WTC11 (cell line): ENCODE data around the gene LENG1. TPM values are rescaled to one million over a fixed set of nuclear protein-coding genes. Genes with fewer than 3 reads are reported as not detected.
A peak's percentile ranks its signal among the peaks of the same experiment; 100 is the strongest.

Source experiments
- ATAC-seq: fragments of 200-7000 bp; cut with Tn5 transposase; 2 replicates; pipeline ENCODE4 v1.10.0; 2021; ENCODE audit warnings: mild to moderate bottlenecking, moderate library complexity
- CTCF ChIA-PET: fragments of 300-600 bp; sonication (Branson Sonifier 250); formaldehyde crosslinking; loops from one replicate; lab custom pipeline; 2021; ENCODE audit warnings: antibody characterized with exemption; lab: Charles Lee
- POLR2A ChIA-PET: fragments of 350-600 bp; sonication (Branson Sonifier 250); formaldehyde crosslinking; loops from one replicate; lab custom pipeline; 2021; ENCODE audit warnings: antibody characterized with exemption; lab: Charles Lee
- DNase-seq: peaks from one replicate; pipeline ENCODE4 v3.0.0; 2021; ENCODE audit warnings: low spot score
- H3K27ac Mint-ChIP-seq: 2 replicates; pipeline ENCODE4 v1.8.0; 2021; ENCODE audit warnings: mixed read lengths
- H3K27me3 Mint-ChIP-seq: 2 replicates; pipeline ENCODE4 v1.8.0; 2021; ENCODE audit warnings: low read depth, mild to moderate bottlenecking, moderate library complexity, mixed read lengths
- H3K36me3 Mint-ChIP-seq: 2 replicates; pipeline ENCODE4 v1.8.0; 2021; ENCODE audit warnings: mixed read lengths
- H3K4me1 Mint-ChIP-seq: 2 replicates; pipeline ENCODE4 v1.8.0; 2022; ENCODE audit warnings: mixed read lengths
- H3K4me3 Mint-ChIP-seq: 2 replicates; pipeline ENCODE4 v1.8.0; 2021; ENCODE audit warnings: mild to moderate bottlenecking, moderate library complexity, mixed read lengths
- H3K9me3 Mint-ChIP-seq: 2 replicates; pipeline ENCODE4 v1.8.0; 2021; ENCODE audit warnings: mixed read lengths
- AFF4 ChIP-seq: sonication (generic); formaldehyde crosslinking; IDR thresholded peaks from 2 replicates; pipeline ENCODE4 v1.8.1; 2023; ENCODE audit warnings: mild to moderate bottlenecking, missing genetic modification reagents, borderline replicate concordance
- ATF2 ChIP-seq: sonication (generic); formaldehyde crosslinking; IDR thresholded peaks from 2 replicates; pipeline ENCODE4 v1.8.1; 2022; ENCODE audit warnings: low read depth, missing genetic modification reagents, borderline replicate concordance
- CTCF ChIP-seq: fragments of 200-600 bp; IDR thresholded peaks from 2 replicates; pipeline ENCODE4 v1.8.0; 2022; ENCODE audit warnings: antibody characterized with exemption
- E2F5 ChIP-seq: sonication (generic); formaldehyde crosslinking; IDR thresholded peaks from 2 replicates; pipeline ENCODE4 v1.8.1; 2022; ENCODE audit warnings: mild to moderate bottlenecking, moderate library complexity, missing genetic modification reagents
- EMX1 ChIP-seq: fragments of 250-450 bp; sonication (Bioruptor Pico); IDR thresholded peaks from 2 replicates; pipeline ENCODE4 v1.8.0; 2021; ENCODE audit warnings: mild to moderate bottlenecking
- GRHL2 ChIP-seq: fragments of 250-450 bp; sonication (Bioruptor Pico); IDR thresholded peaks from 2 replicates; pipeline ENCODE4 v1.8.0; 2022; ENCODE audit warnings: mild to moderate bottlenecking, moderate library complexity; ENCODE audit not compliant: insufficient replicate concordance, severe bottlenecking
- GTF2I ChIP-seq: fragments of 250-450 bp; sonication (Bioruptor Pico); conservative IDR thresholded peaks from 2 replicates; pipeline ENCODE4 v1.4.0; 2021; ENCODE audit warnings: mild to moderate bottlenecking
- MAX ChIP-seq: sonication (generic); formaldehyde crosslinking; IDR thresholded peaks from 2 replicates; pipeline ENCODE4 v1.8.0; 2022; ENCODE audit warnings: mild to moderate bottlenecking, missing genetic modification reagents
- PRRX2 ChIP-seq: fragments of 250-450 bp; sonication (Bioruptor Pico); IDR thresholded peaks from 2 replicates; pipeline ENCODE4 v1.8.0; 2021; ENCODE audit warnings: mild to moderate bottlenecking
- SMAD4 ChIP-seq: sonication (generic); formaldehyde crosslinking; IDR thresholded peaks from 2 replicates; pipeline ENCODE4 v1.8.0; 2022; ENCODE audit warnings: mild to moderate bottlenecking, missing genetic modification reagents
- SOX15 ChIP-seq: fragments of 250-450 bp; sonication (Bioruptor Pico); IDR thresholded peaks from 2 replicates; pipeline ENCODE4 v1.9.0; 2021; ENCODE audit warnings: mild to moderate bottlenecking
- TEAD4 ChIP-seq: sonication (generic); formaldehyde crosslinking; IDR thresholded peaks from 2 replicates; pipeline ENCODE4 v1.8.0; 2022; ENCODE audit warnings: mild to moderate bottlenecking, missing genetic modification reagents
- USF1 ChIP-seq: sonication (generic); formaldehyde crosslinking; IDR thresholded peaks from 2 replicates; pipeline ENCODE4 v1.8.0; 2022; ENCODE audit warnings: mild to moderate bottlenecking, missing genetic modification reagents
- USF2 ChIP-seq: sonication (generic); formaldehyde crosslinking; IDR thresholded peaks from 2 replicates; pipeline ENCODE4 v1.8.1; 2023; ENCODE audit warnings: mild to moderate bottlenecking, missing genetic modification reagents, moderate library complexity
- ZBTB21 ChIP-seq: sonication (generic); formaldehyde crosslinking; IDR thresholded peaks from 2 replicates; pipeline ENCODE4 v1.8.1; 2023; ENCODE audit warnings: mild to moderate bottlenecking, missing genetic modification reagents, borderline replicate concordance
- ZNF423 ChIP-seq: fragments of 250-450 bp; sonication (Bioruptor Pico); IDR thresholded peaks from 2 replicates; pipeline ENCODE4 v2.1.2; 2022; ENCODE audit warnings: mild to moderate bottlenecking, moderate library complexity
- ZNF532 ChIP-seq: fragments of 250-450 bp; sonication (Bioruptor Pico); IDR thresholded peaks from 2 replicates; pipeline ENCODE4 v1.9.0; 2021; ENCODE audit warnings: mild to moderate bottlenecking, borderline replicate concordance
- total RNA-seq: library from RNA; stranded (reverse); gene quantifications from 3 replicates; pipeline ENCODE4 v1.2.3, GENCODE V29; 2021

The LENG1 gene
- total RNA-seq, 1 experiment from 2014 or later, result 4.9 TPM

- Mint-ChIP-seq H3K9me3 (no peaks in the 10 kb centered on the region), H3K4me3 (peak overlapping the region; percentile 82), H3K4me1 (peaks cover 16% of the 10 kb centered on the region), H3K27ac (no peak overlapping the region), H3K36me3 (peaks cover 10% of the 10 kb centered on the region), H3K27me3 (no peaks in the 10 kb centered on the region)
- POLR2A ChIA-PET, result interaction anchor here (0.8 to 1.6 kb wide), 7 partner anchors 8 to 78 kb away, joined by 3 to 9 read pairs (median 4); partner anchors contain the start of genes MBOAT7, PRPF31, TFPT and TSEN34
- ATAC-seq (peak; percentile 6), DNase-seq (no peak)
- CTCF ChIA-PET, result interaction anchor here (0.6 to 2.2 kb wide), 19 partner anchors 8 to 454 kb away, joined by 3 to 31 read pairs (median 4); partner anchors contain the start of genes CNOT3, LILRA6, MBOAT7 and PRPF31
- TF ChIP-seq AFF4 (CRISPR knock-in tag), result 0 out of 2 replicates have a peak, but pooled peaks have one; percentile 17
- no peak for TF ChIP-seq SMAD4
Observed at GRCh38 chr19:54173359-54173699, 13.8 kb upstream of the LENG1 start.

GRCh38 chr19:54172471-54173358 lies 13.2 kb upstream of the LENG1 start, which contains the start of gene TMC4:
TSS of gene TMC4 (minus strand) at chr19:54173160. CDS start at chr19:54173117, 43 bp downstream.
- CTCF ChIA-PET, result interaction anchor here (0.6 to 2.2 kb wide), 18 partner anchors 8 to 453 kb away, joined by 3 to 31 read pairs (median 4); partner anchors contain the start of genes CNOT3, LILRA6, MBOAT7 and PRPF31
- H3K4me1 Mint-ChIP-seq, result peaks cover 13% of the 10 kb centered on the region
- TF ChIP-seq CTCF (0 out of 2 replicates have a peak, but pooled peaks have one; percentile 12), PRRX2 (CRISPR knock-in tag) (peak; percentile 18; the same call in 1 of the 2 replicates), GTF2I (CRISPR knock-in tag) (no peak), MAX (CRISPR knock-in tag) (no peak), ZNF423 (peak; percentile 86), ZNF532 (CRISPR knock-in tag) (peak; percentile 35; the same call in 1 of the 2 replicates), E2F5 (CRISPR knock-in tag) (no peak), ATF2 (CRISPR knock-in tag) (no peak), USF2 (CRISPR knock-in tag) (peak; percentile 52; the same call in 1 of the 2 replicates), ZBTB21 (CRISPR knock-in tag) (peak; percentile 52; the same call in 1 of the 2 replicates), GRHL2 (CRISPR knock-in tag) (no peak), SOX15 (CRISPR knock-in tag) (no peak), TEAD4 (no peak), EMX1 (CRISPR knock-in tag) (peak; percentile 50; the same call in 1 of the 2 replicates), USF1 (CRISPR knock-in tag) (peak; percentile 10; the same call in 1 of the 2 replicates)

More at GRCh38 chr19:54172471-54173358, 13.2 kb upstream of the LENG1 start, which contains the start of gene TMC4:
- ATAC-seq (peak; percentile 90), DNase-seq (peak; percentile 88)
- Mint-ChIP-seq H3K4me3 (peak within 1 kb of the TSS; percentile 82), H3K9me3 (no peaks in the 10 kb centered on the region), H3K27me3 (no peaks in the 10 kb centered on the region), H3K27ac (peak within 1 kb of the TSS; percentile 89), H3K36me3 (0 out of 2 replicates have a peak, but pooled peaks cover 7% of the 10 kb centered on the region)
- POLR2A ChIA-PET, result interaction anchor here (0.8 to 1.6 kb wide), 6 partner anchors 8 to 77 kb away, joined by 3 to 9 read pairs (median 4); partner anchors contain the start of genes MBOAT7, PRPF31, TFPT and TSEN34
